GM23338 (cell line): ENCODE measurements around the gene TOMM7.

Experiments used
- CREB1 ChIP-seq: fragments of 250-450 bp; sonication (Bioruptor Pico); IDR thresholded peaks from 2 replicates; pipeline ENCODE4 v1.5.0; 2020; ENCODE audit warnings: low read depth, mild to moderate bottlenecking, moderate library complexity
- CTCF ChIP-seq, 2 experiments: fragments of 200-600 bp in 1 of 2; sonication (generic) in 1 of 2; conservative IDR thresholded peaks; 2 replicates each; pipeline versions ENCODE4 v1.5.1 to v1.6.1; 2016 to 2017; ENCODE audit warnings: antibody characterized with exemption in 2 of 2, low read depth in 2 of 2, mild to moderate bottlenecking in 2 of 2, moderate library complexity in 1 of 2
- ETS1 ChIP-seq: IDR thresholded peaks from 2 replicates; pipeline ENCODE4 v1.6.1; 2016; ENCODE audit warnings: antibody characterized with exemption
- EZH2 ChIP-seq: fragments of 200-600 bp; sonication (generic); IDR thresholded peaks from one replicate; pipeline ENCODE4 v1.8.0; 2017; ENCODE audit warnings: antibody characterized with exemption, mild to moderate bottlenecking, low read depth; ENCODE audit not compliant: unreplicated experiment
- EZH2phosphoT487 ChIP-seq: fragments of 200-600 bp; sonication (generic); IDR thresholded peaks from one replicate; pipeline ENCODE4 v1.8.1; 2018; ENCODE audit warnings: antibody characterized with exemption; ENCODE audit not compliant: unreplicated experiment
- JUNB ChIP-seq: IDR thresholded peaks from one replicate; pipeline ENCODE4 v1.6.1; 2016; ENCODE audit warnings: antibody characterized with exemption; ENCODE audit not compliant: unreplicated experiment
- POLR2AphosphoS5 ChIP-seq: IDR thresholded peaks from 2 replicates; pipeline ENCODE4 v1.6.1; 2016; ENCODE audit warnings: antibody characterized with exemption, low read depth
- ZNF462 ChIP-seq: fragments of 250-450 bp; sonication (Bioruptor Pico); IDR thresholded peaks from 2 replicates; pipeline ENCODE4 v1.5.0; 2020; ENCODE audit warnings: mild to moderate bottlenecking, moderate library complexity

- no peak for TF ChIP-seq CTCF (conservative IDR thresholded peaks at IDR 0.05; ENCODE audit: low read depth in 2 of 2)
- TF ChIP-seq EZH2: no peak
- no peak for TF ChIP-seq ETS1
- TF ChIP-seq POLR2AphosphoS5: no peak
- TF ChIP-seq EZH2phosphoT487: no peak
- no peak for TF ChIP-seq ZNF462 (CRISPR knock-in tag)
- no peak for TF ChIP-seq CREB1 (CRISPR knock-in tag)
- no peak for TF ChIP-seq JUNB
These were observed 8.1 kb downstream of the TOMM7 start for GRCh38 chr7:22814261-22815208.
